ENCODE data around the gene BNIPL. TPM values are rescaled to one million over a fixed set of nuclear protein-coding genes. Genes with fewer than 3 reads are reported as not detected.

Gene BNIPL
- total and polyA plus RNA-seq, 2 of the 4 experiments (the other 2 are of a cell fraction) = under 0.01 to 0.38 TPM

GRCh38 chr1:151055581-151055980 lies 19.2 kb downstream of the BNIPL start:
- intact Hi-C loops (cut with micrococcal nuclease) (no loop called here), in situ Hi-C loops (cut with MboI; ENCODE audit: low sequenced_read_pairs) (no loop called here), dilution Hi-C loops (cut with HindIII; ENCODE audit: low sequenced_read_pairs, unreplicated experiment) (no loop called here)
- Histone ChIP-seq H3K9me1 (ENCODE audit: insufficient read depth, low read length) (peaks cover 23% of the 10 kb centered on the region), H3K27me3 (ENCODE audit: control insufficient read depth, insufficient read depth, low read length) (no peaks in the 10 kb centered on the region), H2BK15ac (ENCODE audit: low read depth, low read length) (no peak overlapping the region), H4K5ac (ENCODE audit: low read depth, low read length) (no peak overlapping the region), H3K9ac (ENCODE audit: low read depth, low read length) (no peak overlapping the region; the same call in 1 of the 2 replicates), H2AFZ (replicated peaks; ENCODE audit: low read length, poor library complexity) (no peak overlapping the region), H3K9me3 (ENCODE audit: control insufficient read depth, insufficient read depth, low read length) (no peaks in the 10 kb centered on the region), H4K20me1 (ENCODE audit: insufficient read depth, low read length) (peaks cover 53% of the 10 kb centered on the region), H3K23ac (ENCODE audit: low read depth, low read length) (no peak overlapping the region), H3K36me3 (ENCODE audit: control insufficient read depth, insufficient read depth, low read length) (peaks cover 50% of the 10 kb centered on the region), H2AK5ac (ENCODE audit: low read depth, low read length) (no peak overlapping the region), H4K91ac (ENCODE audit: insufficient read depth, low read depth, low read length) (no peak overlapping the region), H2BK5ac (ENCODE audit: low read depth, low read length, poor library complexity, severe bottlenecking) (no peak overlapping the region), H3K4ac (ENCODE audit: low read depth, low read length) (no peak overlapping the region), H4K8ac (ENCODE audit: low read depth in 2 of 2, low read length in 2 of 2) (no peak overlapping the region), H3K4me1 (ENCODE audit: control insufficient read depth, insufficient read depth, low read length) (peaks cover 9% of the 10 kb centered on the region), H2AK9ac (replicated peaks; ENCODE audit: low read depth, low read length, poor library complexity) (no peak overlapping the region), H3K4me3 (ENCODE audit: insufficient read depth, low read depth, low read length) (no peak overlapping the region), H3K56ac (ENCODE audit: extremely low read depth, insufficient read depth, low read length) (no peak overlapping the region), H3K14ac (replicated peaks; ENCODE audit: low read depth, low read length) (no peak overlapping the region), H3K18ac (ENCODE audit: low read depth, low read length) (no peak overlapping the region), H2BK20ac (ENCODE audit: low read depth, low read length) (no peak overlapping the region), H3K4me2 (ENCODE audit: low read depth, low read length) (no peak overlapping the region), H2BK120ac (ENCODE audit: low read depth, low read length) (no peak overlapping the region), H3K79me1 (ENCODE audit: low read depth in 1 of 2, low read length in 2 of 2) (peaks cover 28 to 82% of the 10 kb centered on the region in 2 experiments), H3K27ac (ENCODE audit: insufficient read depth, low read length) (no peak overlapping the region)
- POLR2A ChIA-PET (ENCODE audit: unreplicated experiment) = no interaction called here
- DNase-seq (no peak), ATAC-seq (ENCODE audit: low read depth) (no peak)
- no CpG with 5 or more reads among the region's 2 CpGs for WGBS, 2 experiments (ENCODE audit: extremely low coverage in 2 of 2, insufficient read length in 1 of 2)
- no TSS peak for BruUV-seq (replicated peaks)
- no peak for TF ChIP-seq ELK1 (IDR thresholded peaks at IDR 0.05; ENCODE audit: borderline replicate concordance, low read depth, low read length)
- CTCF ChIA-PET = no interaction called here
